ENCODE results near the gene ASPSCR1.
A peak's percentile ranks its signal among the peaks of the same experiment; 100 is the strongest.
"Not testable (repeated sequence)": the region's sequence is repeated elsewhere in the genome, so short reads cannot be mapped to it uniquely, and the experiment has no call there.

Gene ASPSCR1

DNA sequence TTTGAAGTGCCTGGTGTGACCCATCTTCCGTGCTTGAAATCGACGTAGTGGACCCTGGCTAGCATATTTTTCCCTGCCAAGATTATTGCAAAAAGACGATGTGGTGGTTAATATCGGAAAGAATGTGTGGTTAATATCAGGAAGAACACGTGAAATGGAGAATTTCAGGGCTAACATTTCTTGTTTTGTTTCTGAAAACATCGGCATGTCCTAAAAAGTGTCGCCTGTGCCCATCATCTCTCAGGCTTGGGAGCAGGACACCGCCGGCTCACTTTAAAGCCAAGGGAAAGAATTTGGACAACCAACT lies 60.4 kb downstream of the ASPSCR1 start:
- DNase-seq (ENCODE audit: low read depth in 1 of 2, low spot score in 1 of 2), result peak in 1 of 2 experiments; percentile 31
- no peak for TF ChIP-seq JUND (IDR thresholded peaks at IDR 0.05; ENCODE audit: low read depth)
- in situ Hi-C loops (cut with HindIII; ENCODE audit: low pct_unique_long_range_greater_than_20kb, low sequenced_read_pairs), result no loop called here

GRCh38 chr17:82038796-82039409 lies 61.5 kb downstream of the ASPSCR1 start:
- DNase-seq (ENCODE audit: low read depth in 1 of 2, low spot score in 1 of 2), result not testable (repeated sequence)

DNA sequence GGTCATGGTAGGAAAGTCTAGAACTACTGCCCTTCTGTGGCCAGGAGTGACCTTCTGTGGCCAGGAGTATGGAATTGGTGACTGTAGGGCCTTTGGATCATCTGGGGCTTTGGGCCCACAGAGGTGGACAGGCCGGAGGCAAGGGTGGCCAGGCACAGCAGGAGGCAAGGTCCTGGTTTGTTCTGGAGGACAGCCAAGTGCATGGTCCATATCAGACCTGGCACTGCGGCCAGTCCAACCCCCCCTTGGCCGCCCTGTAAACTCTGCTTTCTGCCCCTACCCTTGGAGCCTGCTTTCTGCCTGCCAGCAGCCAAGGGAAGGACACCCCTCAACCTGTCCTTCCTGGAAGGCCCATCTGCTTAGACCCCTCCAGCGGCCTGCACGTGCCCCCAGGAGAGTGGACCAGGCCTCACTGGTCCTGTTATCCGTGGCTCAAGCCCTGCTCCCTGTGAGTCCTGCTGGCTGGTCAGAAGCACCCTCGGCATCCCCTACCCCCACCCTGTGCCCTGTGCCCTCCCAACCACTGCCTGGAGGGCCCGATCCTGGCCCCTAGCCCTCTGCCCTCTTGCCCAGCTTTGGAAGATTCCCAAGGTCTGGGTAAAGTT lies 62.4 kb downstream of the ASPSCR1 start:
- no peak for TF ChIP-seq JUND (IDR thresholded peaks at IDR 0.05; ENCODE audit: low read depth)
- no peak for DNase-seq (ENCODE audit: low read depth in 1 of 2, low spot score in 1 of 2)
- in situ Hi-C loops (cut with HindIII; ENCODE audit: low pct_unique_long_range_greater_than_20kb, low sequenced_read_pairs), result no loop called here

More at GRCh38 chr17:82038796-82039409, 61.5 kb downstream of the ASPSCR1 start:
- in situ Hi-C loops (cut with HindIII; ENCODE audit: low pct_unique_long_range_greater_than_20kb, low sequenced_read_pairs), result not testable (repeated sequence)

GRCh38 chr17:82041144-82041814 lies 63.9 kb downstream of the ASPSCR1 start:
- TF ChIP-seq JUND (IDR thresholded peaks at IDR 0.05; ENCODE audit: low read depth), result no peak
- in situ Hi-C loops (cut with HindIII; ENCODE audit: low pct_unique_long_range_greater_than_20kb, low sequenced_read_pairs), result no loop called here
- no peak for DNase-seq (ENCODE audit: low read depth in 1 of 2, low spot score in 1 of 2)

GRCh38 chr17:82042649-82043048 lies 65.2 kb downstream of the ASPSCR1 start:
- no peak for DNase-seq (ENCODE audit: low read depth in 1 of 2, low spot score in 1 of 2)
- TF ChIP-seq JUND (IDR thresholded peaks at IDR 0.05; ENCODE audit: low read depth), result no peak
- in situ Hi-C loops (cut with HindIII; ENCODE audit: low pct_unique_long_range_greater_than_20kb, low sequenced_read_pairs), result no loop called here

- TF ChIP-seq JUND (IDR thresholded peaks at IDR 0.05; ENCODE audit: low read depth), result no peak
- no peak for DNase-seq (ENCODE audit: low read depth in 1 of 2, low spot score in 1 of 2)
- in situ Hi-C loops (cut with HindIII; ENCODE audit: low pct_unique_long_range_greater_than_20kb, low sequenced_read_pairs), result no loop called here
Measured at GRCh38 chr17:82043507-82043906, 66.1 kb downstream of the ASPSCR1 start.

DNA sequence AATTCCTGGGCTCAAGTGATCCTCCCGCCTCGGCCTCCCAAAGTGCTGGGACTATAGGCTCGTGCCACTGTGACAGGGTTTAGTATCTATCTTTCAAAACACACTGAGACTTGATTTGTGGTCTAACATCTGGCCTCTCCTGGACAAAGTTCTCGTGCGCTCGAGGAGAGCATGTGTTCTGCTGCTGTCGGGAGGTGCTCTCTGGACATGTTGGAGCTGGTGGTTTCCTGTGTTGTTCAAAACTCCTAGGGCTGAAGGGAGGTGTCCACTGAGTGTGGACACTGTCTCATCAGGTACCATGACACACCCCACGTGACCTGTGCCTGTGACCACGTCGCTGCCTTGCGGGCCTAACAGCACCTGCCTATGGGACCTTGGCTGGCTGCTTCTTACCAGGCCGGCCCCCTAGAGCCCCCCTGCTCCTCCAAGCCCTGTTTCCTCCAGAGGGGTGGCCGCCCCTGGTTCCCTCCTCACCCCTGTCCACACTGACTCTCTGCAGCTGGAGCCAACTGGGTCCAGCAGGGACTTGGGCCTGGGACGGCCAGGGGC lies 68.6 kb downstream of the ASPSCR1 start:
- TF ChIP-seq JUND (IDR thresholded peaks at IDR 0.05; ENCODE audit: low read depth), result no peak
- DNase-seq (ENCODE audit: low read depth in 1 of 2, low spot score in 1 of 2), result no peak

DNA sequence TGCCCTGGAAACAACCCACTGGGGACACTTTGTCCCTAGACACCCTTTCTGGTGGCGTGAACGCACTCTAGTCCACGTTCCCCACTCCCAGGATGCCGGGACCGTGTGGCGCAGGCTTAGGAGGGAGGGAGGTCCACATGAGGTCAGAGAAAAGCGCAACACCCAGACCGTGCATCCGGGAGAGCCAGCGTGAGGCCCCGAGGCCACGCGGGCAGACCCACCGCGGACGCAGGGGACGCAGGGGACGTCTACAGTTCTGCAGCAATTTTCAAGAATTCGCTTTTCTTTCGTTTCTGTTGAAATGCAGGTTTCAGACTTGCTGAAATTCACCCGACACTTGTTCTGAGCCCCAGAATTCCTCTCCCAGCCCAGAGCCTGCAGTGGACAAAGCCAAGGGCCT lies 69.5 kb downstream of the ASPSCR1 start:
- in situ Hi-C loops (cut with HindIII; ENCODE audit: low pct_unique_long_range_greater_than_20kb, low sequenced_read_pairs), result no loop called here
- TF ChIP-seq JUND (IDR thresholded peaks at IDR 0.05; ENCODE audit: low read depth), result no peak
- DNase-seq (ENCODE audit: low read depth in 1 of 2, low spot score in 1 of 2), result no peak

More for the DNA sequence above, 68.6 kb downstream of the ASPSCR1 start:
- in situ Hi-C loops (cut with HindIII; ENCODE audit: low pct_unique_long_range_greater_than_20kb, low sequenced_read_pairs), result no loop called here

- TF ChIP-seq JUND (IDR thresholded peaks at IDR 0.05; ENCODE audit: low read depth), result no peak
- no peak for DNase-seq (ENCODE audit: low read depth in 1 of 2, low spot score in 1 of 2)
- in situ Hi-C loops (cut with HindIII; ENCODE audit: low pct_unique_long_range_greater_than_20kb, low sequenced_read_pairs), result no loop called here
Measured at GRCh38 chr17:82047379-82047778, 70.0 kb downstream of the ASPSCR1 start.

DNA sequence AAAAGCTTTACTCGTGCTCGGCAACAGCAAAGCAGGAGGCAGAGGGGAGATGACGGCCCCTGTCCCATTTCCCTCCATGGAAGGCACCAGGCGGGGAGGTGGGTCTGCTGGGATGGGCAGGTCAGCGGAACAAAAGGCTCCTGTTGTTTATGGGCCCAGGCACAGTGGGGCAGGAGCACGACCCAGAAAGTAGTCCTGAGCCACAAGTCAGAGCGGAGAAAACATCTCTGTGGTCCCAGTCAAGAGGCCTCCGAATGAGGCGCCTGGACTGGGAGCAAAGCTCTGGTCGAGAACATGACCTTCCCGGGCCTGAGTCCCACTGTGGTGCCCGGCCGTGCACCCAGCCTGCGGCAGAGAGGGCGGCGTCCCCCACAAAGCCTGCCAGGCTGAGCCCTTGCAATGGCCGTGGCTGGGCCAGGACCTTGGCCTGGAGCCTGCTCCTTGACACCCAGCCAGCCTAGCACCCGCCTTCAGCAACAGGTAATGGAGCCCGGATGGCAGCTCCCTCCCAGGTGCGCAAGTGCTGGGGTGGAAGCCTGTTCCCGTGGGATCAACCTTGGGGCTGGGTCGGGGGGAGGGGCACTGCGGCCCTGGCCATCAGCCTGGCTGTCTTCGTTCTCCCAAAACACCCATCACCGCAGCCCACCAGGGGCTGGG lies 70.6 kb downstream of the ASPSCR1 start:
- DNase-seq (ENCODE audit: low read depth in 1 of 2, low spot score in 1 of 2), result no peak
- TF ChIP-seq JUND (IDR thresholded peaks at IDR 0.05; ENCODE audit: low read depth), result no peak
- in situ Hi-C loops (cut with HindIII; ENCODE audit: low pct_unique_long_range_greater_than_20kb, low sequenced_read_pairs), result no loop called here

- in situ Hi-C loops (cut with HindIII; ENCODE audit: low pct_unique_long_range_greater_than_20kb, low sequenced_read_pairs), result no loop called here
- TF ChIP-seq JUND (IDR thresholded peaks at IDR 0.05; ENCODE audit: low read depth), result no peak
- no peak for DNase-seq (ENCODE audit: low read depth in 1 of 2, low spot score in 1 of 2)
Measured at GRCh38 chr17:82048571-82048971, 71.1 kb downstream of the ASPSCR1 start.

GRCh38 chr17:82049106-82049505 lies 71.7 kb downstream of the ASPSCR1 start:
- TF ChIP-seq JUND (IDR thresholded peaks at IDR 0.05; ENCODE audit: low read depth), result no peak

GRCh38 chr17:82049521-82049971 lies 72.1 kb downstream of the ASPSCR1 start:
- DNase-seq (ENCODE audit: low read depth in 1 of 2, low spot score in 1 of 2), result no peak
- in situ Hi-C loops (cut with HindIII; ENCODE audit: low pct_unique_long_range_greater_than_20kb, low sequenced_read_pairs), result no loop called here
- no peak for TF ChIP-seq JUND (IDR thresholded peaks at IDR 0.05; ENCODE audit: low read depth)

More at GRCh38 chr17:82049106-82049505, 71.7 kb downstream of the ASPSCR1 start:
- in situ Hi-C loops (cut with HindIII; ENCODE audit: low pct_unique_long_range_greater_than_20kb, low sequenced_read_pairs), result no loop called here
- DNase-seq (ENCODE audit: low read depth in 1 of 2, low spot score in 1 of 2), result no peak
